Measurements from ENCODE around the gene SH2D4B. TPM values are rescaled to one million over a fixed set of nuclear protein-coding genes. Genes with fewer than 3 reads are reported as not detected.

Gene SH2D4B
- total and polyA plus RNA-seq, 10 of the 15 experiments (the other 5 are each of a cell fraction or from before 2014, with no cell fraction given): 0.04 to 0.21 (median 0.13) TPM; not detected in 5

- TF ChIP-seq, protein P1, sequence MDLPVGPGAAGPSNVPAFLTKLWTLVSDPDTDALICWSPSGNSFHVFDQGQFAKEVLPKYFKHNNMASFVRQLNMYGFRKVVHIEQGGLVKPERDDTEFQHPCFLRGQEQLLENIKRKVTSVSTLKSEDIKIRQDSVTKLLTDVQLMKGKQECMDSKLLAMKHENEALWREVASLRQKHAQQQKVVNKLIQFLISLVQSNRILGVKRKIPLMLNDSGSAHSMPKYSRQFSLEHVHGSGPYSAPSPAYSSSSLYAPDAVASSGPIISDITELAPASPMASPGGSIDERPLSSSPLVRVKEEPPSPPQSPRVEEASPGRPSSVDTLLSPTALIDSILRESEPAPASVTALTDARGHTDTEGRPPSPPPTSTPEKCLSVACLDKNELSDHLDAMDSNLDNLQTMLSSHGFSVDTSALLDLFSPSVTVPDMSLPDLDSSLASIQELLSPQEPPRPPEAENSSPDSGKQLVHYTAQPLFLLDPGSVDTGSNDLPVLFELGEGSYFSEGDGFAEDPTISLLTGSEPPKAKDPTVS (IDR thresholded peaks at IDR 0.05; ENCODE audit: low read depth, low read length): no peak
- no peak for TF ChIP-seq SP1 (IDR thresholded peaks at IDR 0.05; ENCODE audit: low read depth, low read length)
Measured at GRCh38 chr10:80660736-80661135, 123.0 kb downstream of the SH2D4B start (continued).

GRCh38 chr10:80661526-80661925, 123.8 kb downstream of the SH2D4B start:
- no TSS peak for BruUV-seq (replicated peaks)
- ChIA-PET SMC1A (ENCODE audit: uncharacterized antibody, unreplicated experiment) (interaction anchor here (0.6 to 2.6 kb wide), 10 partner anchors 11 to 284 kb away, joined by 3 to 14 read pairs (median 3); no protein-coding TSS in a partner anchor), CTCF (interaction anchor here (0.5 to 6.4 kb wide), 21 partner anchors 10 to 1159 kb away, joined by 3 to 72 read pairs (median 7); partner anchors contain the start of gene SH2D4B), POLR2A (no interaction called here), RAD21 (ENCODE audit: unreplicated experiment) (interaction anchor here (0.6 to 4.3 kb wide), 3 partner anchors 62 to 1345 kb away, joined by 3 to 24 read pairs (median 12); no protein-coding TSS in a partner anchor)
- H3K9ac ChIP-seq (ENCODE audit: control insufficient read depth, insufficient read depth, low read length): no peak overlapping the region
- TF ChIP-seq IKZF1 (conservative IDR thresholded peaks at IDR 0.05) (no peak), IRF4 (IDR thresholded peaks at IDR 0.05; ENCODE audit: low read depth, low read length) (no peak), BCL11A (IDR thresholded peaks at IDR 0.05; ENCODE audit: low read depth, low read length) (no peak), TBL1XR1 (IDR thresholded peaks at IDR 0.05; ENCODE audit: low read depth, low read length) (no peak), YY1 (IDR thresholded peaks at IDR 0.05; ENCODE audit: low read depth, low read length) (no peak), BACH1 (IDR thresholded peaks at IDR 0.05; ENCODE audit: borderline replicate concordance) (no peak), PBX3 (IDR thresholded peaks at IDR 0.05; ENCODE audit: insufficient replicate concordance, low read depth, low read length) (no peak), TCF12 (IDR thresholded peaks at IDR 0.05; ENCODE audit: low read depth, low read length) (no peak), IKZF2 (IDR thresholded peaks at IDR 0.05) (no peak), ELK1 (IDR thresholded peaks at IDR 0.05; ENCODE audit: low read depth, low read length) (no peak), MEF2A (IDR thresholded peaks at IDR 0.05; ENCODE audit: insufficient read depth, low read depth, low read length) (no peak), NFYB (IDR thresholded peaks at IDR 0.05; ENCODE audit: insufficient read depth, low read depth, low read length) (no peak), CHD1 (IDR thresholded peaks at IDR 0.05; ENCODE audit: low read depth, low read length) (no peak), CREM (IDR thresholded peaks at IDR 0.05; ENCODE audit: low read depth) (no peak), SRF (IDR thresholded peaks at IDR 0.05; ENCODE audit: low read depth in 2 of 2, low read length in 2 of 2) (no peak), FOS (IDR thresholded peaks at IDR 0.05; ENCODE audit: borderline replicate concordance, extremely low read depth, insufficient read length) (no peak), GABPA (IDR thresholded peaks at IDR 0.05; ENCODE audit: low read depth) (no peak), HDAC2 (IDR thresholded peaks at IDR 0.05) (no peak), CBX5 (IDR thresholded peaks at IDR 0.05; ENCODE audit: low read depth) (no peak)
- TF ChIP-seq, protein P2, sequence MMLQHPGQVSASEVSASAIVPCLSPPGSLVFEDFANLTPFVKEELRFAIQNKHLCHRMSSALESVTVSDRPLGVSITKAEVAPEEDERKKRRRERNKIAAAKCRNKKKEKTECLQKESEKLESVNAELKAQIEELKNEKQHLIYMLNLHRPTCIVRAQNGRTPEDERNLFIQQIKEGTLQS (IDR thresholded peaks at IDR 0.05; ENCODE audit: borderline replicate concordance, extremely low read depth, low read depth, low read length): no peak
- no peak for FAIRE-seq
- no peak overlapping the region for H3K4me2 ChIP-seq (ENCODE audit: control insufficient read depth, insufficient read depth)
- no peak for DNase-seq (ENCODE audit: low read depth, low spot score)
- no peak overlapping the region for H3K27ac ChIP-seq (ENCODE audit: control insufficient read depth, insufficient read depth)
- no peaks in the 10 kb centered on the region; the same call in 2 of the 3 replicates for H3K9me3 ChIP-seq (replicated peaks; ENCODE audit: control insufficient read depth, insufficient read depth, low read length)
- no peaks in the 10 kb centered on the region for H3K27me3 ChIP-seq (replicated peaks in 1 of 2; ENCODE audit: control insufficient read depth in 2 of 2, insufficient read depth in 2 of 2, low read length in 1 of 2)
- H2AFZ ChIP-seq (ENCODE audit: control insufficient read depth, low read depth, low read length): no peak overlapping the region
- in situ Hi-C loops (cut with MboI): no loop called here
- WGBS (ENCODE audit: insufficient coverage, insufficient replicate concordance, low lambda C conversion rate, missing lambda C conversion rate): 32% methylated on average over 3 of the region's 3 CpGs
- no peaks in the 10 kb centered on the region for H3K79me2 ChIP-seq (ENCODE audit: control insufficient read depth, insufficient read depth, low read length)
- ATAC-seq: no peak
- intact Hi-C loops (cut with micrococcal nuclease; ENCODE audit: unreplicated experiment): loop anchor here (10.0 kb wide), 1 partner anchor 277 kb away; no protein-coding TSS in a partner anchor
- no peaks in the 10 kb centered on the region for H3K36me3 ChIP-seq (ENCODE audit: control insufficient read depth in 2 of 2, insufficient read depth in 2 of 2, low read length in 1 of 2)
- H4K20me1 ChIP-seq (ENCODE audit: control insufficient read depth, insufficient read depth): no peaks in the 10 kb centered on the region
- H3K4me1 ChIP-seq (ENCODE audit: control insufficient read depth, insufficient read depth, low read length): no peaks in the 10 kb centered on the region
- no peak overlapping the region for H3K4me3 ChIP-seq
